OCI-LY7 (cell line): Measurements from ENCODE around the gene CIC. TPM values are rescaled to one million over a fixed set of nuclear protein-coding genes. Genes with fewer than 3 reads are reported as not detected.

Experiments used
- BruUV-seq: library from RNA; stranded (reverse); fragments of 400-500 nt; replicated peaks from 2 replicates; lab custom pipeline; 2021; lab: Mats Ljungman, UMichigan
- CTCF ChIA-PET: fragments of 300-600 bp; sonication (Branson Sonifier 250); formaldehyde crosslinking; loops from one replicate; lab custom pipeline; 2022; ENCODE audit warnings: antibody characterized with exemption; ENCODE audit not compliant: unreplicated experiment; lab: Charles Lee
- POLR2A ChIA-PET: fragments of 300-600 bp; sonication (Branson Sonifier 250); formaldehyde crosslinking; loops from one replicate; lab custom pipeline; 2022; ENCODE audit warnings: antibody characterized with exemption; lab: Charles Lee
- DNase-seq: peaks from one replicate; pipeline ENCODE4 v3.0.0-alpha.2; 2015; ENCODE audit warnings: low spot score
- H2AFZ ChIP-seq: fragments of 200-600 bp; sonication (generic), shearing (Covaris generic); 2 replicates; pipeline ENCODE4 v1.6.1; 2014; ENCODE audit warnings: mild to moderate bottlenecking, antibody characterized with exemption, low read length, moderate library complexity
- H3K27ac ChIP-seq: fragments of 200-600 bp; sonication (generic); 2 replicates; pipeline ENCODE4 v1.5.1; 2014; ENCODE audit warnings: mixed run types, low read depth, mild to moderate bottlenecking, moderate library complexity, low read length, inconsistent platforms; ENCODE audit not compliant: poor library complexity, severe bottlenecking
- H3K36me3 ChIP-seq: fragments of 200-600 bp; sonication (generic); 2 replicates; pipeline ENCODE4 v1.6.1; 2014; ENCODE audit warnings: mild to moderate bottlenecking, antibody characterized with exemption, low read length, moderate library complexity, mixed read lengths; ENCODE audit not compliant: insufficient read depth
- H3K4me1 ChIP-seq: fragments of 200-600 bp; sonication (generic); 2 replicates; pipeline ENCODE4 v1.5.1; 2014; ENCODE audit warnings: mild to moderate bottlenecking, low read length; ENCODE audit not compliant: insufficient read depth, poor library complexity, severe bottlenecking
- H3K4me2 ChIP-seq: fragments of 200-600 bp; sonication (generic); 2 replicates; pipeline ENCODE4 v1.6.1; 2014; ENCODE audit warnings: mild to moderate bottlenecking, low read length
- H3K4me3 ChIP-seq: fragments of 200-600 bp; sonication (generic); 2 replicates; pipeline ENCODE4 v1.5.1; 2014; ENCODE audit warnings: mild to moderate bottlenecking, low read depth, low read length; ENCODE audit not compliant: poor library complexity, severe bottlenecking
- H3K79me2 ChIP-seq: fragments of 200-600 bp; sonication (generic); 2 replicates; pipeline ENCODE4 v1.6.1; 2016; ENCODE audit warnings: low read depth, mild to moderate bottlenecking, low read length, moderate library complexity, mixed read lengths; ENCODE audit not compliant: insufficient read depth
- H3K9me2 ChIP-seq: fragments of 200-600 bp; sonication (generic); 2 replicates; pipeline ENCODE4 v1.6.1; 2016; ENCODE audit warnings: mild to moderate bottlenecking, low read length, mixed read lengths; ENCODE audit not compliant: insufficient read depth
- H3K9me3 ChIP-seq: fragments of 200-600 bp; sonication (generic); 2 replicates; pipeline ENCODE4 v1.6.1; 2014; ENCODE audit warnings: mild to moderate bottlenecking, mixed run types, low read length, mixed read lengths
- H4K20me1 ChIP-seq: fragments of 200-600 bp; sonication (generic); 2 replicates; pipeline ENCODE4 v1.6.1; 2014; ENCODE audit warnings: mild to moderate bottlenecking, antibody characterized with exemption, low read length, moderate library complexity, mixed read lengths; ENCODE audit not compliant: insufficient read depth
- EZH2phosphoT487 ChIP-seq: fragments of 200-600 bp; sonication (generic); IDR thresholded peaks from 2 replicates; pipeline ENCODE4 v1.6.1; 2018; ENCODE audit warnings: low read depth, borderline replicate concordance, mild to moderate bottlenecking, mixed run types, antibody characterized with exemption, low read length, moderate library complexity, mixed read lengths
- intact Hi-C: fragments of 100-400 bp; cut with micrococcal nuclease; formaldehyde crosslinking; loops from one replicate; pipeline ENCODE4 v1.10.0; 2022; ENCODE audit not compliant: unreplicated experiment
- total RNA-seq, 2 experiments: library from RNA; depleted of rRNA in 1 of 2; stranded (reverse); fragments of >200 nt in 1 of 2; shearing (Covaris generic) in 1 of 2; gene quantifications; 2 replicates each; pipeline ENCODE4 v1.2.3, GENCODE V29; 2014 to 2022
- TF ChIP-seq, protein P1 (sequence below): fragments of 200-600 bp; sonication (generic); conservative IDR thresholded peaks from 2 replicates; pipeline ENCODE4 v1.5.1; 2014; ENCODE audit warnings: mild to moderate bottlenecking, antibody characterized with exemption, low read length, moderate library complexity, mixed read lengths

Gene CIC
- total RNA-seq, 2 experiments from 2014 or later = 26.8 to 48.2 TPM

DNA sequence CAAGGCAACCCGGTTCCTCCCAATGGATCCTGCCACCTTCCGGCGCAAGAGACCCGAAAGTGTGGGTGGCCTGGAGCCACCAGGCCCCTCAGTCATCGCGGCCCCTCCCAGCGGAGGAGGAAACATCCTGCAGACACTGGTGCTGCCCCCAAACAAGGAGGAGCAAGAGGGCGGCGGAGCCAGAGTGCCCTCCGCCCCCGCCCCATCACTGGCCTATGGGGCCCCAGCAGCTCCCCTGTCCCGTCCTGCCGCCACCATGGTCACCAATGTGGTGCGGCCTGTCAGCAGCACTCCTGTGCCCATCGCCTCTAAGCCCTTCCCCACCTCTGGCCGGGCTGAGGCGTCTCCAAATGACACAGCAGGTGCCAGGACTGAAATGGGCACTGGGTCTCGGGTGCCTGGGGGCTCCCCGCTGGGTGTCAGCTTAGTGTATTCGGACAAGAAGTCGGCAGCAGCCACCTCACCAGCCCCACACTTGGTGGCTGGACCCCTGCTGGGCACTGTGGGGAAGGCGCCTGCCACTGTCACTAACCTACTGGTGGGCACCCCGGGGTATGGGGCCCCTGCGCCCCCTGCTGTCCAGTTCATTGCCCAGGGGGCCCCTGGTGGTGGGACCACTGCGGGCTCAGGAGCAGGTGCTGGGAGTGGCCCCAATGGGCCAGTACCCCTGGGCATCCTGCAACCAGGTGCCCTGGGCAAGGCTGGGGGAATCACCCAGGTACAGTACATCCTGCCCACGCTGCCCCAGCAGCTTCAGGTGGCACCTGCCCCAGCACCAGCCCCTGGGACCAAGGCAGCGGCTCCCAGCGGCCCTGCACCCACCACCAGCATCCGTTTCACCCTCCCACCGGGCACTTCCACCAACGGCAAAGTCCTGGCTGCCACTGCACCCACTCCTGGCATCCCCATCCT lies 21.7 kb downstream of the CIC start:
- intact Hi-C loops = no loop called here
- Histone ChIP-seq H3K36me3 (peaks cover 89% of the 10 kb centered on the region), H3K9me3 (no peaks in the 10 kb centered on the region), H2AFZ (no peak overlapping the region), H3K4me1 (peaks cover 13% of the 10 kb centered on the region), H3K4me3 (no peak overlapping the region), H4K20me1 (no peaks in the 10 kb centered on the region), H3K27ac (no peak overlapping the region), H3K79me2 (peaks cover 4% of the 10 kb centered on the region; the same call in 1 of the 2 replicates), H3K4me2 (no peak overlapping the region), H3K9me2 (no peaks in the 10 kb centered on the region)
- ChIA-PET CTCF (no interaction called here), POLR2A (no interaction called here)
- DNase-seq = peak; percentile 71
- BruUV-seq = no TSS peak
- TF ChIP-seq, protein P1, sequence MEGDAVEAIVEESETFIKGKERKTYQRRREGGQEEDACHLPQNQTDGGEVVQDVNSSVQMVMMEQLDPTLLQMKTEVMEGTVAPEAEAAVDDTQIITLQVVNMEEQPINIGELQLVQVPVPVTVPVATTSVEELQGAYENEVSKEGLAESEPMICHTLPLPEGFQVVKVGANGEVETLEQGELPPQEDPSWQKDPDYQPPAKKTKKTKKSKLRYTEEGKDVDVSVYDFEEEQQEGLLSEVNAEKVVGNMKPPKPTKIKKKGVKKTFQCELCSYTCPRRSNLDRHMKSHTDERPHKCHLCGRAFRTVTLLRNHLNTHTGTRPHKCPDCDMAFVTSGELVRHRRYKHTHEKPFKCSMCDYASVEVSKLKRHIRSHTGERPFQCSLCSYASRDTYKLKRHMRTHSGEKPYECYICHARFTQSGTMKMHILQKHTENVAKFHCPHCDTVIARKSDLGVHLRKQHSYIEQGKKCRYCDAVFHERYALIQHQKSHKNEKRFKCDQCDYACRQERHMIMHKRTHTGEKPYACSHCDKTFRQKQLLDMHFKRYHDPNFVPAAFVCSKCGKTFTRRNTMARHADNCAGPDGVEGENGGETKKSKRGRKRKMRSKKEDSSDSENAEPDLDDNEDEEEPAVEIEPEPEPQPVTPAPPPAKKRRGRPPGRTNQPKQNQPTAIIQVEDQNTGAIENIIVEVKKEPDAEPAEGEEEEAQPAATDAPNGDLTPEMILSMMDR = peak; percentile 85
- TF ChIP-seq EZH2phosphoT487 = no peak

DNA sequence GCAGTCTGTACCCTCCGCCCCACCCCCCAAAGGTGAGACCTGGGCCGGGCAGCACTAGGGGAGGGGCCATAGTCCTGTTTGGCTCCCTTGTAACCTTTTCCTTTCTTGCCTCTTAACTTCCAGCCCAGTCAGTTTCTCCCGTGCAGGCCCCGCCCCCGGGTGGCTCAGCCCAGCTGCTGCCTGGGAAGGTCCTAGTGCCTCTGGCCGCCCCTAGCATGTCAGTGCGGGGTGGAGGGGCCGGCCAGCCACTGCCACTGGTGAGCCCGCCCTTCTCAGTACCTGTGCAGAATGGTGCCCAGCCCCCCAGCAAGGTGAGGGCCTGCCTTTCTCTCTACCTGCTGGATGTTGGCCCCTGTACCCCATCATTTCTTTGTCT lies 22.4 kb downstream of the CIC start:
- TF ChIP-seq EZH2phosphoT487 = no peak
- TF ChIP-seq, protein P1 = no peak
- no peak for DNase-seq
- Histone ChIP-seq H3K9me3 (no peaks in the 10 kb centered on the region), H3K9me2 (no peaks in the 10 kb centered on the region), H3K4me1 (peaks cover 6% of the 10 kb centered on the region), H3K4me3 (no peak overlapping the region), H3K36me3 (peaks cover 95% of the 10 kb centered on the region), H4K20me1 (no peaks in the 10 kb centered on the region), H3K4me2 (no peak overlapping the region), H2AFZ (no peak overlapping the region), H3K27ac (no peak overlapping the region), H3K79me2 (no peaks in the 10 kb centered on the region)
- ChIA-PET CTCF (no interaction called here), POLR2A (no interaction called here)
- BruUV-seq = no TSS peak
- intact Hi-C loops = no loop called here
